NCI-H1436 treated with DMSO at 0.1 percent for 48 hours (cell line): ENCODE results near the gene GIPC2.
"Not testable (repeated sequence)": the region's sequence is repeated elsewhere in the genome, so short reads cannot be mapped to it uniquely, and the experiment has no call there.

Experiments
- DNase-seq: peaks from one replicate; lab custom pipeline; 2025; lab: John Stamatoyannopoulos, UW

Gene GIPC2

GRCh38 chr1:78038071-78038470 lies 7.7 kb upstream of the GIPC2 start:
- no peak for DNase-seq

DNA sequence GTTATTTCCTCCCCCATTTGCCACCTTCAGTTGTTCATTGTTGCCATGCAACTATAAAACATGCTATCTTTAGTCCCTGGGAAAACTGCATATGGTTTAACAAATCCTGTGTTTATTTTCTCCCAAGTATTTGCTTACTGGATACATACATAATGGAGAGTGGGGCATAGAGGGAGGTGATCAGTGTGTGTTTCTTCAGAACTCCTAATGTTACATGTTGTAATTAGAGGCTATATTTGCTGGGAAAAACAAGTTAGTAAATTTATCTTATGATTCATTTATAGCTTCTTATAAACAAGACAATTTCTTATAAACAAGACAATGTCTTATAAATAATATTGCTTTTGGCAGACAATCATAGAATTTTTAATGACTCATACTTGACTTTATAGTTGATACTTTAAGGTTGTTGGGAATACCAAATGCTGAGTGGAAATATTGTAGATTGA lies 7.3 kb upstream of the GIPC2 start:
- no peak for DNase-seq

DNA sequence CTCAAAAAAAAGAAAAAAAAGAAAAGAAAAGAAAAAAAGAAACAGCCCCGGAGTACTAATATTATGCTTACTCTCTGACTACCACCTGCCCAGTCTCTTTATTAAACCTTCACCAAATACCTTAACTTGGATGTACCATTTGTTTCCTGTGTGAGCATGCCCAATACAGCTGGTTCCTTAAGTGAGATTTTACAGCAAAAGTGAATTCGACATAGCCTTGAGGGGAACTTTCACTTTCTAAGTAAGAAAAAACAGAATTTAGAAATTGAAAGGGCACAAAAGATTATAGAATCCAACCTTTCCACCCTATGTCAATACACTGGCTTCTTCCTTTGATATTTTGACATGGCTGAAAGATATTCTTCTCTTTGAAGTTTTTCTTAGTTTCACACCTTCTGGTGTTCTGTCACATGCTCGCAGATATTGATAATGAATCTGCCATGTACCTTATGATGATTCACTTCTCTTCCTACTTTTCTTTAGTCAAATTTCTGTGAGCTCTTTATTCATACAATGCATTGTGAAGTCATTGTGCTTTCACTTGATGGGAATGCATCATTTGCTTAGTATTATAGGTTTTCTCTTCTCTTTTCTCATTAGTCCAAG lies 5.2 kb upstream of the GIPC2 start:
- no peak for DNase-seq

DNA sequence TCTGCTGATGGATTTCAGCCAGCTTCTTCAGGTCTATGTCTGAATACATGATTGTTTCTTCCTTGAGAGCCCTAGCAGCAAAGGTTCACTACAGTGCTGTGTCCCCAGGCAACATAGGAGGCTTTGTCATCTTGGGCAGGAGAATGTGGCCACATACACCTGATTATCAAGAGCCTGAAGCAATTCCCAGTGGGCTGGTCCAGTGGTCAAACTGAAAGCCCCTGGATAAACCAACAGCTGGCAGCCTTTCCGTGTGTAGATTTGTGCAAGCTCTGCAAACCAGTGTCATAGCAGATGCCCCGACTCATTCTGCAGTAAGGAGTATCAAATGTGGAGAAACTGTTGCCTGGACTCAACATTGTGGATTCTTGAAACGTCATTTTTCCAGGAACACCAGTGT lies 2.3 kb upstream of the GIPC2 start:
- DNase-seq: no peak

GRCh38 chr1:78044796-78045562 lies 787 bp upstream of the GIPC2 start:
- no peak for DNase-seq

DNA sequence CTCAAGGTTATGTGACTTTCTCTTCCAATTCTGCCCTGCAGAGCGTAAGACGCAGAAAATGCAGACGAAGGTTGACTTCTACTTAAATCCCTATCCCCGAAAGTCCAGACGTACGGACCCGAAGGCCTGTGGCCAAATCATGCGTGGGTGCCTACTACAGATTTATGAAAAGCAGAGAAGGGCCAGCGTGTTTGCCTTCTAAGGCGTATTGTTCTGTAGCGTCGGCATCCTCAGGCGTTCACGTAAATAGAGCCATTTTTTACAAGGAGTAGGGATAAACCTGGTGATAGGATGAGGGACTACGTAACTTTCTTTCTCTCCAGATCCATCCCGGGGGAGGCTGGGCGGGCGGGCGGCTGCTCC lies 222 bp upstream of the GIPC2 start:
- no peak for DNase-seq

- DNase-seq: no peak
Measured at GRCh38 chr1:78047106-78047505, 1.3 kb downstream of the GIPC2 start.

- no peak for DNase-seq
Measured at GRCh38 chr1:78047631-78048030, 1.9 kb downstream of the GIPC2 start.

DNA sequence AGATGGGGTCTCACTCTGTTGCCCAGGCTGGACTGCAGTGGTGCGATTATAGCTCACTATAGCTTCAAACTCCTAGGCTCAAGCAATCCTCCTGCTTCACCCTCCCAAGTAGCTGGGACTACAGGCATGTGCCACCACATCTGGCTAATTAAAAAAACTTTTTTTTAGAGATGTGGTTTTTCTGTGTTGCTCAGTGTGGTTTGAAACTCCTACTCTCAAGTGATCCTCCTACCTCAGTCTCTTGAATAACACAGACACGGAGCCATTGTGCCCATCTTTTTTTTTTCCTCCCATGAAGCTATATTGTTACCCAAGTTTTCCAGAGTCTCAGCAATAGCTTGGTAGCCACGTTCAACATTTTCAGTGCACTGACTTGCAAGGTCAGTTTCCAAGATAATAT lies 2.7 kb downstream of the GIPC2 start:
- DNase-seq: no peak

GRCh38 chr1:78049396-78049795 lies 3.6 kb downstream of the GIPC2 start:
- no peak for DNase-seq

DNA sequence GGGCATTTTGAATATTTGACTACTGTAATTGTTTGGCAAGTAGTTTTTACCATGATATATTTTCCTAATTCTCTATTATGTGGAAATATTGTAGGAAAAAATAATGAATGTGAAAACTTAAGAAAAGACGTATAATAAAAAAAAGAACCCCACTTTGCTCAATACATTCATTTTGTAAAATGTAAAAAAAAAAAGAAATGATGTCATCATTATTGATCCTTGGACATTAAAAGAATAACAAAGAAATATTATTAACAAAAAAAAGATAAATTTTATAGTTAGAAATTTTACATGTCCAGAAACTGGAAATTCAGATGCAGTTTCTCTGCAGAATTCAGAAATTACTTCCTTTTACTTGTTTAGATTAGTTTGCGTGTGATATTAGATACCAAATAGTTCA lies 5.2 kb downstream of the GIPC2 start:
- DNase-seq: no peak

DNA sequence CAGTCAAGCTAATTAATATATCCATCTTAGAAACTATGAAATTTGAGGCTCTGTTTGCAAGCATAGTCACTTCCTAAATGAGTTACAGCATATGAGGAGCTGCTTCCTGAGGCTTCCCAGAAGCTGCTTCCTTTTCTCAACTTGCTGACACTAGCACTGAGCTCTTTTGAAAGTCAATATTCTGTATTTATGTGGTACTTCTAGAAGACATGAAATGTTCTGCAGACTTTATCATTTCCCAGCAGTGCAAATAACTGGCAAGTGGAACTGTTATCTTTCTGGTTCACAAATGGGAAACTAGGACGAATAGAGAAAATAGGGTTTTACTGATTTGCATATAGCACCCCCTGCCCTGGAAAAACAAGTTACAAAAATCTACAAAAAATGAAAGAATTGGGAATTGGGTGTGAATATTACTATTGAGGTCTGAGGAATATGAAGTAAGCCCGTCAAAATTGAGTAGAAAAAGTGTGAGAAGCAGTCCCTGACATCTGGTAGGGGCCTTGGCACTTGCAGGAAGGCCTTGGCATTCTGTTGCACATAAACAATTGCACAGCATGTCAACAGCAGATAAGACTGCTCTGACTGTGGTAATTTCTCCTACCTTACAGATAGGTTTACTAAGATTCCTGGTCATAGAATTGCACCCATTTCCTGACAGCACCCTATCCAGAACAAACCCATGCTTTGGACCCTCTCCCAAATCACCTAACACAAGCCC lies 7.1 kb downstream of the GIPC2 start:
- DNase-seq: no peak

- DNase-seq: no peak
Measured at GRCh38 chr1:78053498-78053897, 7.7 kb downstream of the GIPC2 start.

- DNase-seq: no peak
Measured at GRCh38 chr1:78054559-78054958, 8.8 kb downstream of the GIPC2 start.

- DNase-seq: no peak
Measured at GRCh38 chr1:78054972-78055371, 9.2 kb downstream of the GIPC2 start.

DNA sequence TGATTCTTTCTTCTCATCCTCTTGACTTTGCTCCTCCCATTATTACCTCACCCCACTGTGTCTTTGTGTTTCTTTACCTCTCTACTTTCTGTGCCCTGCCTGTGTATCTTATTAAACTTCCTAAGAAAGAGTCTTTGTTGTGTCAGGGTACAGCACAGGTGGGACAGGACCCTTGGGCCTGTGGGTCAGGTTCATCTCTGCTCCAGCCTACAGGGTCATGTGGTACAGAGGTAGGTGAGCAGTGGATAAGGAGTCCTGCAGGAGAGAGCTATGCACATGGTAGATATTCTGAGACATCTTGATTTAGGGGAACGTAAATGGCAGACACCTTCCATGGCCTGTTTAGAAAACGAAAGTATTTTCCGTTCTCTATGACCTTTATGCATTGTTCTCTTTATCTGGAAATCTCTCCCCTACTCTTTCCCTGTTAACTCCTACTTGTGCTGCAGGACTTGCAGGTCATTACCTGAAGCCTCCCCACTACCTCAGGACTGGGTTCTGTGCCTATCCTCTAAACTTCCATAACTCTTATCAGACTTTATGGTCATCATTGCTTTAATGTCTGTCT lies 9.9 kb downstream of the GIPC2 start:
- DNase-seq: no peak

DNA sequence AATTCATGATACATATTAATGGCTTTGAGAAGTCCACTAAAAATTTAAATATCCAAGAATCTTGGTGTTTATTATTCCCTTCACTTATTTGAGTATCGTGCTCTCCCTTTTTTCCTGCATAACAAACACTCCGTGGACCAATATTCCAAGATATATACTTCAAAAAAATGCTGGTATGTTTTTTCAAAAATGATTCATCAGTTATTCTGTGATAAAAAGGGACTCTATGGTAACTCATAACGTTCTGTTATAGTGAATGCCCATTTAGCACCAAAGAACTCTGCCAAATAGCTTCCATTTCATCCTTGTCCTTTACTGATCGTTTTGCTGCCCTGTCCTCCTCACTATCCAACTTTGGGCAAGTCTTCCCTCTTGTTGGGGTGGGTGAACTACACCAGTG lies 12.9 kb downstream of the GIPC2 start:
- no peak for DNase-seq

DNA sequence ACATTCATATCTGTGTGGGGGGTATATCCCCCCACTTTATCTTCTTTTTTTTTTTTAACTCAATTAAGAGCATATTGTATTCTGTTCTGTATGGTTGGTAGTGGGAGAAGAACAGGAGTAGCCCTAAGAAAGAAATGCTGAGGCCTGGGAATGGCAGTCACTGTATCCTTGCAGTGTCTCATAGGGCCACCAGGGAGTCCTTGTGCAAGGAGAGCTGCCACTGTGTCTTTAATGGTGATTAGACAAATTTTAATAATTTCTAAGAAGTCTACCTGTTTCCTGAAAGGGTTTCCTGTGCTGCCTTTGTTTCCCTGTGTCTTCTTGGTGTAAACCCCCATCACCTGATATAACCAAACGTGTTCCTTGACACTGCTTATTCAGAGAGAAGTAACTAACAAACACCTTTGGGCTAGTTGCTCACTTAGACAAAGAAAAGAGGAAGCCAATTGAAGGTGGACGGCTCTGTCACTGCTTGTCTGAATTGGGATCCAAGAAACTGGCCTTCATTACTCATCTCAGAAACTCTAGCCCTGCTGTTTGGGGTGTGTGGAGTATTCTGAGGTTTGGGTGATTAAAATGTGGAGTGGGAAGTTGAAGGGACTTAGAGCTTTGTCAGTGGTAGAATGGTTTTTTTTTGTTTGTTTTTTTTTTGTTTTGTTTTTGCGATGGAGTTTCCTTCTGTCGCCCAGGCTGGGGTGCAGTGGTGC lies 15.2 kb downstream of the GIPC2 start:
- no peak for DNase-seq

GRCh38 chr1:78061825-78062523 lies 16.2 kb downstream of the GIPC2 start:
- DNase-seq: no peak

- DNase-seq: not testable (repeated sequence)
Measured at GRCh38 chr1:78064886-78065285, 19.1 kb downstream of the GIPC2 start.

DNA sequence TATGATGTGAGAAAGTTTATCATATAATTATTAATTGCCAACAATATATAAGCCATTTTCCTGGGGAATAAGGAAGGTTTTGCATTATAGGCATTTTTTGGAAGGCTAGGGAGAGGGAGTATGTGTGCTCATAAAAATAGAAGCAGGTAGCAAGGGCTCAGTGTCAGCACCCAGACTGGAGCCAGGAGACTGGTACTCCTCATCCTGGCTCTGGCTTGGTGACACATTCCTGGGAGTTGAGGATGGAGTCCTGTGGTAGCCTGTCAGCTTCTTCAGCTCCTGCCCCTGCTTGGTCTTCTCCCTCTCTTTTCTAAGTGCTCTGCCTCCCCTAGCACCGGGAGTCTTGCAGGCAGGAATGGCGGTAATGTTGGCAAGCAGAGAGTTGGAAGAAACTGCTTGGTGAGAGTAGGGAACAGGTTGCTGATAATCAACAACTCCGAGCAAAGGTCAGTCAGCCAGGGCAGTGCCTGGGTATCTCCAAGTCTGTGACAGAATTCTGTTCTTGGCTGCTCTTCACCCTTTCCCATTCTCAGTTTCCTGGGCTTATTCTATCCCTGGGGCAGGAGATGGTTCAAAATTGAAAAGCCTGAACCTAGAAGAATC lies 23.0 kb downstream of the GIPC2 start:
- DNase-seq: no peak
